ENCODE data around the gene INO80D.

DNA sequence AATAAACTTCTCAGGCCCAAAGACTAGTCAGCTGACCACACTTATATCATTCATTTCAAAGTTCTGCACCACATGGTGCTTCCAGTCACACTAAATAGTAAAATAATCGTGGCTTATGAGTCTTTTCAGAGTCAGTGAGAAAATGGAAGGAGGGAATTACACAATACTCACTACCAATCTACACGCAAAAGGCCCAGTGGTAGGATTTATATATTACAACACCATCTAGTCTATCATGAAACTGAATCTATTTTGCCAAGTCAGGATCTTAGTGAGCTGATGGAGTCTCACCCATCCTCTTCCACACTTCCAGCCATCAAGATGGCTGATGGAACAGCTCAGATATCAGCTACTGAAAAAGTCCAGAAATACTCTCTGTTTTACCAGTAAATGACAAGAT lies 21.9 kb downstream of the INO80D start:
- TF ChIP-seq, protein P1, sequence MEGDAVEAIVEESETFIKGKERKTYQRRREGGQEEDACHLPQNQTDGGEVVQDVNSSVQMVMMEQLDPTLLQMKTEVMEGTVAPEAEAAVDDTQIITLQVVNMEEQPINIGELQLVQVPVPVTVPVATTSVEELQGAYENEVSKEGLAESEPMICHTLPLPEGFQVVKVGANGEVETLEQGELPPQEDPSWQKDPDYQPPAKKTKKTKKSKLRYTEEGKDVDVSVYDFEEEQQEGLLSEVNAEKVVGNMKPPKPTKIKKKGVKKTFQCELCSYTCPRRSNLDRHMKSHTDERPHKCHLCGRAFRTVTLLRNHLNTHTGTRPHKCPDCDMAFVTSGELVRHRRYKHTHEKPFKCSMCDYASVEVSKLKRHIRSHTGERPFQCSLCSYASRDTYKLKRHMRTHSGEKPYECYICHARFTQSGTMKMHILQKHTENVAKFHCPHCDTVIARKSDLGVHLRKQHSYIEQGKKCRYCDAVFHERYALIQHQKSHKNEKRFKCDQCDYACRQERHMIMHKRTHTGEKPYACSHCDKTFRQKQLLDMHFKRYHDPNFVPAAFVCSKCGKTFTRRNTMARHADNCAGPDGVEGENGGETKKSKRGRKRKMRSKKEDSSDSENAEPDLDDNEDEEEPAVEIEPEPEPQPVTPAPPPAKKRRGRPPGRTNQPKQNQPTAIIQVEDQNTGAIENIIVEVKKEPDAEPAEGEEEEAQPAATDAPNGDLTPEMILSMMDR (conservative IDR thresholded peaks at IDR 0.05; ENCODE audit: low read depth in 2 of 2) = no peak
- no peak for TF ChIP-seq EZH2 (IDR thresholded peaks at IDR 0.05; ENCODE audit: low read depth, unreplicated experiment)

Measured in GM23338 (cell line).